Heart left ventricle (tissue), 16 donors: ENCODE data around the gene ZNF554. TPM values are rescaled to one million over a fixed set of nuclear protein-coding genes. Genes with fewer than 3 reads are reported as not detected.

Source experiments
- ATAC-seq, 4 donors: fragments of 200-7000 bp; cut with Tn5 transposase; one replicate each; pipeline ENCODE4 v1.9.1; 2020 to 2022; ENCODE audit warnings: moderate library complexity in 4 of 4, mild to moderate bottlenecking in 3 of 4, moderate number of reproducible peaks in 1 of 4
- DNase-seq, 5 donors: peaks; one replicate each; pipeline ENCODE4 v3.0.0-alpha.2; 2020
- H3K27ac ChIP-seq, 12 donors: fragments of 200-600 bp; sonication (generic) in 4 of 12; one replicate each; pipeline versions ENCODE4 v1.5.0 to v1.8.0; 2016 to 2022; ENCODE audit warnings: mild to moderate bottlenecking in 2 of 12
- H3K27me3 ChIP-seq, 9 donors: fragments of 200-600 bp; sonication (generic) in 2 of 9; one replicate each; pipeline versions ENCODE4 v1.5.1 to v1.8.0; 2016 to 2022; ENCODE audit warnings: mild to moderate bottlenecking in 3 of 9
- H3K36me3 ChIP-seq, 9 donors: fragments of 200-600 bp; sonication (generic) in 2 of 9; one replicate each; pipeline versions ENCODE4 v1.5.0 to v1.8.0; 2018 to 2022; ENCODE audit warnings: mild to moderate bottlenecking in 2 of 9
- H3K4me1 ChIP-seq, 12 donors: fragments of 200-600 bp; sonication (generic) in 4 of 12; one replicate each; pipeline versions ENCODE4 v1.5.0 to v1.8.0; 2016 to 2022; ENCODE audit warnings: mild to moderate bottlenecking in 3 of 12
- H3K4me3 ChIP-seq, 12 donors: fragments of 200-600 bp; sonication (generic) in 4 of 12; one replicate each; pipeline versions ENCODE4 v1.5.0 to v1.8.0; 2017 to 2022; ENCODE audit warnings: mild to moderate bottlenecking in 9 of 12, moderate library complexity in 4 of 12
- H3K9me3 ChIP-seq, 12 donors: fragments of 200-600 bp; sonication (generic) in 4 of 12; one replicate each; pipeline versions ENCODE4 v1.5.0 to v1.8.0; 2016 to 2022; ENCODE audit warnings: mild to moderate bottlenecking in 1 of 12
- CTCF ChIP-seq, 12 donors: fragments of 200-600 bp; sonication (generic) in 4 of 12; IDR thresholded peaks; one replicate each; pipeline versions ENCODE4 v1.5.0 to v1.8.0; 2018 to 2022; ENCODE audit warnings: antibody characterized with exemption in 12 of 12, mild to moderate bottlenecking in 5 of 12
- POLR2A ChIP-seq, 2 donors: fragments of 450-650 bp; IDR thresholded peaks; one replicate each; pipeline ENCODE4 v1.6.1; 2017; ENCODE audit warnings: antibody characterized with exemption in 2 of 2, mild to moderate bottlenecking in 2 of 2, moderate library complexity in 2 of 2
- WGBS, 4 donors: extraction: QIAGEN DNeasy Blood & Tissue Kit in 2 of 4; methylation state at CpG; one replicate each; pipeline versions ENCODE4 v1.1.5 to v1.1.7; 2013 to 2018; 5-methylcytosine and 5-hydroxymethylcytosine counted together
- intact Hi-C, 10 donors: fragments of 100-400 bp; cut with DNase I; formaldehyde crosslinking; loops; one replicate each; pipeline versions ENCODE4 v1.11.1 to v1.14.2; 2022
- polyA plus RNA-seq, 2 donors: library from polyadenylated mRNA; stranded (reverse); fragments of 200-250 nt; gene quantifications; one replicate each; pipeline ENCODE4 v1.2.3, GENCODE V29; 2013
- total RNA-seq, 9 donors: library from RNA; depleted of rRNA in 2 of 9; stranded (reverse); fragments of >200 nt in 2 of 9; fragmentation: NEBNext Ultra II Directional in 3 of 9; extraction: Animal tissue kit (Norgen Biotek cat#: 25700) in 3 of 9; gene quantifications; one replicate each; pipeline versions ENCODE4 v1.1.0 to v1.2.4, GENCODE V29; 2016 to 2023
- donor health status: ischemic (EF 13 %, LVEDD 7.1; RV severe dilation, severe dysfunction).
- donor health status: healthy with polysubstance abuse.
- donor health status: DM: no; HTN: yes; CAD: no.
- donor health status: DM: no; HTN: no; CAD: no.
- donor health status: ischemic (EF 25% LVEDD 6.9; RV normal size, moderate dysfunction).
- donor health status: ischemic (EF 25% LVEDD 5.7; RV mildly dilated, moderate dysfunction).
- donor health status: healthy.
- donor health status: DM: yes; HTN: yes; CAD: no.
- donor health status: ischemic (EF 35%, LVEDD 5.7; RV mildly dilated, moderate dysfunction).
- donor health status: nonischemic (EF 11% LVEDD 7.7; RV severe dilation, severe dysfunction).
- donor health status: DM: yes; HTN: yes; CAD: no.
- donor health status: PGD.
- donor health status: ischemic (EF 29% LVEDD 5.4; RV normal size, mild dysfunction).
- donor health status: nonischemic (EF 23%, LVEDD 6.1; RV moderate dilation, normal function).

Gene ZNF554
- total and polyA plus RNA-seq, 11 donors, result 1.4 to 6.1 (median 4.5) TPM

GRCh38 chr19:2846180-2846894 lies 26.7 kb downstream of the ZNF554 start:
- H3K27ac ChIP-seq, result peak overlapping the region in 5 of 12 donors; percentile 10 to 37 (median 26)
- 76 to 85% (median 83%) methylated on average over 9 to 13 of the region's 13 CpGs for WGBS, 4 donors
- no peak for DNase-seq
- peaks cover 4 to 21% (median 11%) of the 10 kb centered on the region in 9 donors for H3K36me3 ChIP-seq
- no peak for TF ChIP-seq CTCF (IDR thresholded peaks at IDR 0.05)
- TF ChIP-seq POLR2A (IDR thresholded peaks at IDR 0.05), result no peak
- H3K4me3 ChIP-seq, result no peak overlapping the region
- H3K27me3 ChIP-seq, result no peaks in the 10 kb centered on the region
- peaks cover 0 to 30% (median 14%) of the 10 kb centered on the region in 12 donors for H3K4me1 ChIP-seq
- no peak for ATAC-seq
- H3K9me3 ChIP-seq, result peaks cover 0 to 67% (median 37%) of the 10 kb centered on the region in 12 donors
- intact Hi-C loops, result no loop called here

GRCh38 chr19:2847507-2847906 lies 27.8 kb downstream of the ZNF554 start:
- Histone ChIP-seq H3K4me1 (peaks cover 0 to 24% (median 8%) of the 10 kb centered on the region in 12 donors), H3K27ac (no peak overlapping the region), H3K4me3 (no peak overlapping the region), H3K36me3 (peaks cover 14 to 33% (median 22%) of the 10 kb centered on the region in 9 donors), H3K9me3 (peaks cover 0 to 79% (median 49%) of the 10 kb centered on the region in 12 donors), H3K27me3 (no peaks in the 10 kb centered on the region)
- ATAC-seq, result no peak
- intact Hi-C loops, result no loop called here
- TF ChIP-seq CTCF (IDR thresholded peaks at IDR 0.05) (no peak), POLR2A (IDR thresholded peaks at IDR 0.05) (no peak)
- 95 to 100% (median 97%) methylated on average over 3 of the region's 3 CpGs for WGBS, 4 donors
- DNase-seq, result no peak

GRCh38 chr19:2848616-2849015 lies 28.9 kb downstream of the ZNF554 start:
- no peak for ATAC-seq
- H3K9me3 ChIP-seq, result peaks cover 0 to 90% (median 60%) of the 10 kb centered on the region in 12 donors
- 72 to 89% (median 84%) methylated on average over 3 to 4 of the region's 4 CpGs for WGBS, 4 donors
- no peak overlapping the region for H3K27ac ChIP-seq
- intact Hi-C loops, result no loop called here
- TF ChIP-seq POLR2A (IDR thresholded peaks at IDR 0.05) (no peak), CTCF (IDR thresholded peaks at IDR 0.05) (no peak)
- H3K4me3 ChIP-seq, result no peak overlapping the region
- no peaks in the 10 kb centered on the region for H3K27me3 ChIP-seq
- H3K36me3 ChIP-seq, result peaks cover 24 to 44% (median 34%) of the 10 kb centered on the region in 9 donors
- no peak for DNase-seq
- H3K4me1 ChIP-seq, result peaks cover 0 to 15% (median 5%) of the 10 kb centered on the region in 12 donors

GRCh38 chr19:2850256-2850925 lies 30.7 kb downstream of the ZNF554 start:
- Histone ChIP-seq H3K9me3 (peaks cover 0 to 98% (median 72%) of the 10 kb centered on the region in 12 donors), H3K27ac (no peak overlapping the region), H3K4me1 (peaks cover 0 to 12% (median 5%) of the 10 kb centered on the region in 12 donors), H3K36me3 (peaks cover 25 to 58% (median 39%) of the 10 kb centered on the region in 9 donors), H3K4me3 (no peak overlapping the region), H3K27me3 (no peaks in the 10 kb centered on the region)
- WGBS, 4 donors, result 83 to 93% (median 91%) methylated on average over 3 of the region's 3 CpGs
- no peak for TF ChIP-seq POLR2A (IDR thresholded peaks at IDR 0.05)
- TF ChIP-seq CTCF (IDR thresholded peaks at IDR 0.05), result no peak
- intact Hi-C loops, result no loop called here
- no peak for ATAC-seq
- DNase-seq, result no peak
